H1 (cell line): ENCODE measurements around the gene CHD3. TPM values are rescaled to one million over a fixed set of nuclear protein-coding genes. Genes with fewer than 3 reads are reported as not detected.

Source experiments
- CTCF ChIA-PET: fragments of 300-600 bp; sonication (Branson Sonifier 250); formaldehyde crosslinking; loops from one replicate; lab custom pipeline; 2021; ENCODE audit not compliant: partially characterized antibody; lab: Charles Lee
- POLR2A ChIA-PET: fragments of 300-600 bp; sonication (Branson Sonifier 250); formaldehyde crosslinking; loops from one replicate; lab custom pipeline; 2021; ENCODE audit warnings: inconsistent platforms; ENCODE audit not compliant: partially characterized antibody; lab: Charles Lee
- DNase-seq, 2 experiments: peaks; one replicate each; pipeline versions ENCODE4 v3.0.0 to v3.0.0-alpha.2; 2010 to 2022; ENCODE audit warnings: low spot score in 2 of 2, low read depth in 1 of 2, mixed read lengths in 1 of 2
- FAIRE-seq: peaks from 2 replicates; lab custom pipeline; 2011; peaks lifted over from hg19 to GRCh38; lab: Jason Lieb, UNC
- H2AFZ ChIP-seq: 2 replicates; pipeline ENCODE4 v1.8.1; 2012; ENCODE audit warnings: low read length, inconsistent platforms
- H2AK5ac ChIP-seq: 2 replicates; pipeline ENCODE4 v1.6.1; 2013; ENCODE audit warnings: low read depth, low read length
- H2BK120ac ChIP-seq: replicated peaks from 2 replicates; pipeline ENCODE3; 2013; ENCODE audit warnings: low read depth, low read length, inconsistent platforms
- H2BK12ac ChIP-seq: 2 replicates; pipeline ENCODE4 v1.6.1; 2013; ENCODE audit warnings: low read depth, low read length
- H2BK15ac ChIP-seq: 2 replicates; pipeline ENCODE4 v1.6.1; 2013; ENCODE audit warnings: low read length
- H2BK20ac ChIP-seq: 2 replicates; pipeline ENCODE4 v1.6.1; 2013; ENCODE audit warnings: low read length
- H2BK5ac ChIP-seq: 2 replicates; pipeline ENCODE4 v1.6.1; 2013; ENCODE audit warnings: low read depth, low read length
- H3K14ac ChIP-seq: 2 replicates; pipeline ENCODE4 v1.6.1; 2013; ENCODE audit warnings: inconsistent platforms; ENCODE audit not compliant: insufficient read length
- H3K18ac ChIP-seq: 2 replicates; pipeline ENCODE4 v1.6.1; 2013; ENCODE audit warnings: low read length; ENCODE audit errors: extremely low read depth
- H3K23ac ChIP-seq: 2 replicates; pipeline ENCODE4 v1.6.1; 2013; ENCODE audit warnings: inconsistent platforms; ENCODE audit not compliant: insufficient read length
- H3K23me2 ChIP-seq: 2 replicates; pipeline ENCODE4 v1.6.1; 2013; ENCODE audit warnings: low read depth, low read length
- H3K27ac ChIP-seq: 2 replicates; pipeline ENCODE4 v1.6.1; 2011; ENCODE audit warnings: low read depth, low read length, inconsistent platforms
- H3K27me3 ChIP-seq, 4 experiments: replicated peaks in 1 of 4; 1 replicate in 1 of 4; 2 replicates in 3 of 4; pipeline versions ENCODE4 v1.6.1 to v1.8.1; 2011 to 2013; ENCODE audit warnings: low read length in 3 of 4, mild to moderate bottlenecking in 3 of 4, inconsistent platforms in 2 of 4, mixed read lengths in 2 of 4, moderate library complexity in 1 of 4; ENCODE audit not compliant: control insufficient read depth in 3 of 4, insufficient read depth in 3 of 4; ENCODE audit errors: extremely low read depth in 1 of 4
- H3K36me3 ChIP-seq, 4 experiments: 2 replicates each; pipeline versions ENCODE4 v1.6.1 to v1.8.1; 2011 to 2013; ENCODE audit warnings: mild to moderate bottlenecking in 4 of 4, low read length in 3 of 4, moderate library complexity in 2 of 4, control low read depth in 1 of 4, inconsistent platforms in 1 of 4; ENCODE audit not compliant: insufficient read depth in 4 of 4, control insufficient read depth in 2 of 4
- H3K4ac ChIP-seq: replicated peaks from 2 replicates; pipeline ENCODE3; 2013; ENCODE audit warnings: low read length, low read depth, mixed read lengths, inconsistent platforms; ENCODE audit not compliant: insufficient read length
- H3K4me1 ChIP-seq, 4 experiments: replicated peaks in 1 of 4; 1 replicate in 1 of 4; 2 replicates in 3 of 4; pipeline versions ENCODE4 v1.6.1 to v1.8.1; 2011 to 2013; ENCODE audit warnings: low read length in 3 of 4, inconsistent platforms in 2 of 4, mixed read lengths in 1 of 4; ENCODE audit not compliant: insufficient read depth in 4 of 4, control insufficient read depth in 3 of 4
- H3K4me2 ChIP-seq, 2 experiments: 2 replicates each; pipeline versions ENCODE4 v1.6.1 to v1.8.1; 2011 to 2013; ENCODE audit warnings: low read depth in 2 of 2, low read length in 2 of 2, control low read depth in 1 of 2, inconsistent platforms in 1 of 2, mild to moderate bottlenecking in 1 of 2; ENCODE audit not compliant: insufficient read depth in 1 of 2
- H3K4me3 ChIP-seq, 4 experiments: fragments of 200-600, 300-600 bp in 1 of 4; sonication (generic), shearing (Covaris generic), sonication (Bioruptor Twin) in 1 of 4; 2 replicates each; pipeline versions ENCODE4 v1.5.1 to v1.8.1; 2011 to 2016; ENCODE audit warnings: low read length in 4 of 4, low read depth in 3 of 4, control low read depth in 2 of 4, inconsistent platforms in 2 of 4, mild to moderate bottlenecking in 2 of 4, mixed read lengths in 1 of 4, moderate library complexity in 1 of 4; ENCODE audit not compliant: insufficient read depth in 2 of 4; ENCODE audit errors: extremely low read depth in 1 of 4
- H3K56ac ChIP-seq: replicated peaks from 2 replicates; pipeline ENCODE3; 2013; ENCODE audit warnings: low read depth, mild to moderate bottlenecking, mixed read lengths, low read length, inconsistent platforms; ENCODE audit not compliant: insufficient read length
- H3K79me1 ChIP-seq: 2 replicates; pipeline ENCODE4 v1.6.1; 2013; ENCODE audit warnings: low read depth, low read length, control low read depth
- H3K79me2 ChIP-seq, 2 experiments: 2 replicates each; pipeline versions ENCODE4 v1.6.1 to v1.8.1; 2012 to 2013; ENCODE audit warnings: low read length in 2 of 2, mild to moderate bottlenecking in 2 of 2, inconsistent platforms in 1 of 2; ENCODE audit not compliant: insufficient read depth in 2 of 2, control insufficient read depth in 1 of 2
- H3K9ac ChIP-seq, 4 experiments: replicated peaks in 1 of 4; 1 replicate in 1 of 4; 2 replicates in 3 of 4; pipeline versions ENCODE4 v1.6.1 to v1.8.1; 2011 to 2013; ENCODE audit warnings: low read depth in 3 of 4, low read length in 3 of 4, control low read depth in 2 of 4, mild to moderate bottlenecking in 2 of 4, moderate library complexity in 2 of 4, inconsistent platforms in 1 of 4; ENCODE audit errors: extremely low read depth in 1 of 4
- H3K9me3 ChIP-seq, 2 experiments: 2 replicates each; pipeline versions ENCODE4 v1.6.1 to v1.8.1; 2012 to 2013; ENCODE audit warnings: mild to moderate bottlenecking in 2 of 2, moderate library complexity in 2 of 2, control low read depth in 1 of 2, inconsistent platforms in 1 of 2, low read depth in 1 of 2, low read length in 1 of 2, mixed read lengths in 1 of 2; ENCODE audit not compliant: insufficient read depth in 2 of 2
- H4K20me1 ChIP-seq, 2 experiments: replicated peaks in 1 of 2; 2 replicates each; pipeline versions ENCODE3 to v1.8.1; 2011 to 2013; ENCODE audit warnings: inconsistent platforms in 2 of 2, low read length in 2 of 2, mild to moderate bottlenecking in 1 of 2; ENCODE audit not compliant: insufficient read depth in 2 of 2, control insufficient read depth in 1 of 2
- H4K5ac ChIP-seq: 2 replicates; pipeline ENCODE4 v1.6.1; 2013; ENCODE audit warnings: low read length, low read depth, mixed read lengths, inconsistent platforms; ENCODE audit not compliant: insufficient read length
- H4K8ac ChIP-seq: 2 replicates; pipeline ENCODE4 v1.8.0; 2013; ENCODE audit warnings: mild to moderate bottlenecking, moderate library complexity, low read length, inconsistent platforms; ENCODE audit not compliant: insufficient read depth; ENCODE audit errors: extremely low read depth
- H4K91ac ChIP-seq: replicated peaks from 2 replicates; pipeline ENCODE3; 2013; ENCODE audit warnings: low read length, mixed read lengths, inconsistent platforms; ENCODE audit not compliant: insufficient read length
- BCL11A ChIP-seq, 2 experiments: IDR thresholded peaks; one replicate each; pipeline ENCODE4 v1.6.1; 2011; ENCODE audit warnings: low read depth in 2 of 2, low read length in 2 of 2, mild to moderate bottlenecking in 2 of 2
- KDM5A ChIP-seq: fragments of 200-600 bp; IDR thresholded peaks from 2 replicates; pipeline ENCODE4 v1.7.1; 2012; ENCODE audit warnings: mild to moderate bottlenecking, low read length, inconsistent platforms, mixed read lengths
- POLR2AphosphoS5 ChIP-seq: IDR thresholded peaks from 2 replicates; pipeline ENCODE4 v1.6.1; 2011; ENCODE audit warnings: low read depth, low read length
- RXRA ChIP-seq: IDR thresholded peaks from 2 replicates; pipeline ENCODE4 v1.6.1; 2011; ENCODE audit warnings: low read depth, mild to moderate bottlenecking, low read length, moderate library complexity; ENCODE audit not compliant: insufficient read depth
- USF2 ChIP-seq: IDR thresholded peaks from 2 replicates; pipeline ENCODE4 v1.6.1; 2011; ENCODE audit warnings: low read length, improper control_type of control experiment
- WGBS, 2 experiments: shearing (Covaris generic) in 1 of 2; methylation state at CpG; one replicate each; pipeline versions ENCODE4 v1.1.6 to v1.1.7; 2013 to 2015; ENCODE audit warnings: low lambda C conversion rate in 2 of 2, mixed read lengths in 2 of 2, inconsistent platforms in 1 of 2, low coverage in 1 of 2, missing lambda C conversion rate in 1 of 2; ENCODE audit not compliant: insufficient replicate concordance in 2 of 2, insufficient coverage in 1 of 2, insufficient read length in 1 of 2; ENCODE audit errors: extremely low coverage in 1 of 2, missing lambda C conversion rate in 1 of 2; 5-methylcytosine and 5-hydroxymethylcytosine counted together
- polyA plus RNA-seq, 7 experiments: library from polyadenylated mRNA; depleted of rRNA in 3 of 7; stranded (reverse) in 5 of 7; unstranded in 2 of 7; fragments of >200 nt in 5 of 7; fragments of 200-250 nt in 2 of 7; gene quantifications; 1 replicate in 5 of 7; 2 replicates in 1 of 7; 4 replicates in 1 of 7; pipeline versions ENCODE4 v1.2.1 to v1.2.3, GENCODE V29; 2011 to 2013; ENCODE audit warnings: missing spikeins in 2 of 7, mixed read lengths in 2 of 7
- total RNA-seq: library from RNA; stranded (reverse); fragmentation: NEBNext Ultra II Directional; extraction: Animal tissue kit (Norgen Biotek cat#: 25700); gene quantifications from 2 replicates; pipeline ENCODE4 v1.2.1, GENCODE V29; 2021

CHD3 gene
- total and polyA plus RNA-seq, 2 of the 8 experiments (the other 6 are each of a cell fraction or from before 2014, with no cell fraction given) = 12.3 to 12.9 TPM

- Histone ChIP-seq H2BK120ac (no peak overlapping the region), H4K8ac (no peak overlapping the region), H3K79me2 (no peaks in the 10 kb centered on the region), H2AFZ (no peak overlapping the region), H3K27ac (no peak overlapping the region), H3K36me3 (peaks cover 3 to 10% (median 5%) of the 10 kb centered on the region in 4 experiments; a peak in 5 of 8 replicates), H2AK5ac (no peak overlapping the region), H3K56ac (no peak overlapping the region), H3K14ac (no peak overlapping the region), H3K27me3 (peaks cover 0 to 10% (median 3%) of the 10 kb centered on the region in 4 experiments; a peak in 3 of 7 replicates), H4K5ac (no peak overlapping the region), H3K4ac (no peak overlapping the region), H3K4me2 (no peak overlapping the region), H3K4me3 (no peak overlapping the region), H3K18ac (no peak overlapping the region), H3K23ac (no peak overlapping the region), H3K79me1 (no peaks in the 10 kb centered on the region), H4K91ac (no peak overlapping the region), H4K20me1 (no peaks in the 10 kb centered on the region), H2BK5ac (no peak overlapping the region), H3K4me1 (peaks cover 0 to 10% (median 4%) of the 10 kb centered on the region in 4 experiments; a peak in 5 of 7 replicates), H3K9ac (no peak overlapping the region), H3K9me3 (no peaks in the 10 kb centered on the region), H2BK12ac (no peak overlapping the region), H3K23me2 (peaks cover 18% of the 10 kb centered on the region; the same call in 1 of the 2 replicates), H2BK15ac (no peak overlapping the region), H2BK20ac (no peak overlapping the region)
- no peak for FAIRE-seq
- CTCF ChIA-PET = interaction anchor here (0.6 to 1.3 kb wide), 6 partner anchors 12 to 240 kb away, joined by 3 to 5 read pairs (median 3); no protein-coding TSS in a partner anchor
- WGBS, 2 experiments = 89% methylated on average over 3 of the region's 3 CpGs; no CpG with 5 or more reads in 1 of the 2 experiments
- no peak for DNase-seq
- POLR2A ChIA-PET = interaction anchor here (1.0 to 1.3 kb wide), 2 partner anchors 25 to 196 kb away, joined by 4 read pairs; partner anchors contain the start of gene NAA38
- TF ChIP-seq POLR2AphosphoS5 (no peak), USF2 (no peak), KDM5A (no peak), BCL11A (IDR thresholded peaks at IDR 0.05; ENCODE audit: low read depth in 2 of 2, low read length in 2 of 2) (no peak), RXRA (no peak)
Measured at GRCh38 chr17:7882629-7883028, 6.0 kb upstream of the CHD3 start.
